IMR-90 (cell line): ENCODE measurements around the gene ID2.

ENCODE experiments used
- CEBPB ChIP-seq: IDR thresholded peaks from 2 replicates; pipeline ENCODE4 v1.6.1; 2012; ENCODE audit warnings: low read depth, low read length, improper control_type of control experiment
- CHD1 ChIP-seq: IDR thresholded peaks from 2 replicates; pipeline ENCODE4 v1.6.1; 2012; ENCODE audit warnings: low read depth, low read length, improper control_type of control experiment
- MAFK ChIP-seq: IDR thresholded peaks from 2 replicates; pipeline ENCODE4 v1.6.1; 2012; ENCODE audit warnings: low read depth, low read length, improper control_type of control experiment
- MAZ ChIP-seq: IDR thresholded peaks from 2 replicates; pipeline ENCODE4 v1.6.1; 2012; ENCODE audit warnings: low read depth, mild to moderate bottlenecking, low read length, improper control_type of control experiment, moderate library complexity, borderline replicate concordance
- POLR2A ChIP-seq: IDR thresholded peaks from 2 replicates; pipeline ENCODE4 v1.6.1; 2012; ENCODE audit warnings: mild to moderate bottlenecking, low read depth, low read length
- RAD21 ChIP-seq: IDR thresholded peaks from 2 replicates; pipeline ENCODE4 v1.6.1; 2012; ENCODE audit warnings: low read length, improper control_type of control experiment
- RCOR1 ChIP-seq: IDR thresholded peaks from 2 replicates; pipeline ENCODE4 v1.6.1; 2012; ENCODE audit warnings: mild to moderate bottlenecking, low read length, improper control_type of control experiment; ENCODE audit not compliant: insufficient replicate concordance
- RFX5 ChIP-seq: IDR thresholded peaks from 2 replicates; pipeline ENCODE4 v1.8.0; 2012; ENCODE audit warnings: low read depth, mild to moderate bottlenecking, low read length, moderate library complexity
- TF ChIP-seq, protein P1 (sequence below): conservative IDR thresholded peaks from 2 replicates; pipeline ENCODE4 v1.5.1; 2012; ENCODE audit warnings: mild to moderate bottlenecking, low read depth, low read length, improper control_type of control experiment

DNA sequence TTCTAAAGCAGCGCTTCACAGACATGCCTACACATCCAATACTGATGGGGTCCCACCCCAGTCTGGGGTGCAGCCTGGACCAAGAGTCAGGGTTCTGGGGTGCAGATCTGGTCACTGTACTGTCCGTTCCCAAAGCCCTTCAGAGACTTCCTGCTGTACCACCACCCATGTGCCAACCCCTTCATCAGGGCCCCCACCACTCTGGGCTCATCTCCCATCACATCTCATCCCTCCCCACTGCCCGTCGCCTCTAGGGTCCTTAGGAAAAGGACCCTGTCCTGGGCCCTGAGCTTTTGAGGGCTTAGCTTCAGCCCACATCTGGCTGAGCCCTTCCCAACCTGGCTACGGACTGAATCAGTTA is 37.9 kb upstream of the ID2 start:
- TF ChIP-seq, protein P1, sequence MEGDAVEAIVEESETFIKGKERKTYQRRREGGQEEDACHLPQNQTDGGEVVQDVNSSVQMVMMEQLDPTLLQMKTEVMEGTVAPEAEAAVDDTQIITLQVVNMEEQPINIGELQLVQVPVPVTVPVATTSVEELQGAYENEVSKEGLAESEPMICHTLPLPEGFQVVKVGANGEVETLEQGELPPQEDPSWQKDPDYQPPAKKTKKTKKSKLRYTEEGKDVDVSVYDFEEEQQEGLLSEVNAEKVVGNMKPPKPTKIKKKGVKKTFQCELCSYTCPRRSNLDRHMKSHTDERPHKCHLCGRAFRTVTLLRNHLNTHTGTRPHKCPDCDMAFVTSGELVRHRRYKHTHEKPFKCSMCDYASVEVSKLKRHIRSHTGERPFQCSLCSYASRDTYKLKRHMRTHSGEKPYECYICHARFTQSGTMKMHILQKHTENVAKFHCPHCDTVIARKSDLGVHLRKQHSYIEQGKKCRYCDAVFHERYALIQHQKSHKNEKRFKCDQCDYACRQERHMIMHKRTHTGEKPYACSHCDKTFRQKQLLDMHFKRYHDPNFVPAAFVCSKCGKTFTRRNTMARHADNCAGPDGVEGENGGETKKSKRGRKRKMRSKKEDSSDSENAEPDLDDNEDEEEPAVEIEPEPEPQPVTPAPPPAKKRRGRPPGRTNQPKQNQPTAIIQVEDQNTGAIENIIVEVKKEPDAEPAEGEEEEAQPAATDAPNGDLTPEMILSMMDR: no peak
- no peak for TF ChIP-seq RAD21
- TF ChIP-seq RFX5: no peak
- TF ChIP-seq CEBPB: no peak
- no peak for TF ChIP-seq POLR2A
- no peak for TF ChIP-seq CHD1
- TF ChIP-seq MAZ: no peak
- no peak for TF ChIP-seq MAFK
- TF ChIP-seq RCOR1: no peak
